PC-3 (cell line): ENCODE measurements around the gene PARD6B.

Experiments
- CTCF ChIP-seq: fragments of 300-600 bp; sonication (generic); conservative IDR thresholded peaks from 2 replicates; pipeline ENCODE4 v1.5.1; 2017; ENCODE audit warnings: antibody characterized with exemption, low read depth, mild to moderate bottlenecking, low read length
- EZH2 ChIP-seq: fragments of 300-600 bp; sonication (generic); IDR thresholded peaks from one replicate; pipeline ENCODE4 v1.6.1; 2017; ENCODE audit warnings: antibody characterized with exemption, mild to moderate bottlenecking, low read length; ENCODE audit not compliant: unreplicated experiment

- no peak for TF ChIP-seq CTCF
- no peak for TF ChIP-seq EZH2
These were observed 18.8 kb downstream of the PARD6B start for GRCh38 chr20:50750145-50750671.
